ENCODE measurements around the gene MAN1B1. TPM values are rescaled to one million over a fixed set of nuclear protein-coding genes. Genes with fewer than 3 reads are reported as not detected.

MAN1B1 gene
- total and polyA plus RNA-seq, 2 donors (not counting 3 experiments of a cell fraction or from before 2014, with no cell fraction given): 75.3 to 83.3 TPM

DNA sequence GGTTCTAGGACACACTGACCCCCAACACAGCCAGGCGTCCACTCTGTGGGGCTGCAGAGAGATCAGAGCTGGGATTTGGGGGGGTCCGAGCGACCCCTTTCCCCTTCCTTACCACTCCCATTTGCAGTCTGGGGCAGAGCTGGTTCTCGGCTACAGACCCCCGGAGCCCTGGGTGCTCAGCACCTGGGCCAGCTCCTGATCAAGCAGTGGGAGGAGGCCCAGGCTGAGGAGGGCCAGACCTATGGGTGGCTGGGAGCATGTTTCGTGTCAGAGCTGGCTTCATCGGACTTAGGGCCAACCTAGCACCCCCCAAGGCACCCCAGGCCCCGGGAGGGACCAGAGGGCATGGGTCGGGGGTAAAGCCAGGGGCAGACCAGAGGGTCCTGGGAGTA lies 59.7 kb downstream of the MAN1B1 start:
- Histone ChIP-seq H3K36me3 (ENCODE audit: control insufficient read depth in 2 of 2, extremely low read depth in 1 of 2, insufficient read depth in 2 of 2, low read length in 2 of 2) (no peaks in the 10 kb centered on the region), H3K27me3 (ENCODE audit: control insufficient read depth in 2 of 2, insufficient read depth in 2 of 2, low read length in 2 of 2) (no peaks in the 10 kb centered on the region), H3K9me3 (replicated peaks; ENCODE audit: control insufficient read depth, insufficient read depth, low read length) (no peaks in the 10 kb centered on the region), H3K4me3 (replicated peaks in 1 of 3; ENCODE audit: insufficient read depth in 1 of 3, low read depth in 1 of 3, low read length in 3 of 3) (no peak overlapping the region), H3K9me1 (replicated peaks; ENCODE audit: control insufficient read depth, extremely low read depth, insufficient read depth, low read length) (no peaks in the 10 kb centered on the region), H3K79me2 (ENCODE audit: control insufficient read depth, insufficient read depth, low read length) (no peaks in the 10 kb centered on the region), H3K27ac (ENCODE audit: insufficient read depth, low read depth, low read length) (no peak overlapping the region), H3K4me2 (ENCODE audit: insufficient read depth, low read length) (no peak overlapping the region), H3K4me1 (ENCODE audit: control insufficient read depth, extremely low read depth, insufficient read depth, low read length) (no peaks in the 10 kb centered on the region), H2AFZ (ENCODE audit: low read depth, low read length) (no peak overlapping the region), H4K20me1 (replicated peaks; ENCODE audit: control insufficient read depth, extremely low read depth, insufficient read depth, low read length) (no peaks in the 10 kb centered on the region), H3K9ac (replicated peaks; ENCODE audit: extremely low read depth, insufficient read depth, low read length) (no peak overlapping the region)
- FAIRE-seq (no peak), DNase-seq (ENCODE audit: low read depth, low spot score) (no peak)
- no TSS peak for BruUV-seq (replicated peaks)
- ChIA-PET CTCF (no interaction called here), POLR2A (interaction anchor here (0.8 kb wide), 1 partner anchor 94 kb away, joined by 3 read pairs; the partner anchor contains the start of gene TUBB4B)
- dilution Hi-C loops (cut with MboI; ENCODE audit: extremely low pct_ligation_motif_present, low sequenced_read_pairs): no loop called here
- TF ChIP-seq MYC (IDR thresholded peaks at IDR 0.05; ENCODE audit: low read depth, low read length): no peak
- no peak for TF ChIP-seq POLR2AphosphoS5 (IDR thresholded peaks at IDR 0.05; ENCODE audit: insufficient read depth, low read depth, low read length)
- TF ChIP-seq, protein P1, sequence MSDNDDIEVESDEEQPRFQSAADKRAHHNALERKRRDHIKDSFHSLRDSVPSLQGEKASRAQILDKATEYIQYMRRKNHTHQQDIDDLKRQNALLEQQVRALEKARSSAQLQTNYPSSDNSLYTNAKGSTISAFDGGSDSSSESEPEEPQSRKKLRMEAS (IDR thresholded peaks at IDR 0.05; ENCODE audit: insufficient read depth, insufficient read length): no peak
- TF ChIP-seq POLR2A (IDR thresholded peaks at IDR 0.05; ENCODE audit: low read depth, low read length): no peak
- TF ChIP-seq, protein P2, sequence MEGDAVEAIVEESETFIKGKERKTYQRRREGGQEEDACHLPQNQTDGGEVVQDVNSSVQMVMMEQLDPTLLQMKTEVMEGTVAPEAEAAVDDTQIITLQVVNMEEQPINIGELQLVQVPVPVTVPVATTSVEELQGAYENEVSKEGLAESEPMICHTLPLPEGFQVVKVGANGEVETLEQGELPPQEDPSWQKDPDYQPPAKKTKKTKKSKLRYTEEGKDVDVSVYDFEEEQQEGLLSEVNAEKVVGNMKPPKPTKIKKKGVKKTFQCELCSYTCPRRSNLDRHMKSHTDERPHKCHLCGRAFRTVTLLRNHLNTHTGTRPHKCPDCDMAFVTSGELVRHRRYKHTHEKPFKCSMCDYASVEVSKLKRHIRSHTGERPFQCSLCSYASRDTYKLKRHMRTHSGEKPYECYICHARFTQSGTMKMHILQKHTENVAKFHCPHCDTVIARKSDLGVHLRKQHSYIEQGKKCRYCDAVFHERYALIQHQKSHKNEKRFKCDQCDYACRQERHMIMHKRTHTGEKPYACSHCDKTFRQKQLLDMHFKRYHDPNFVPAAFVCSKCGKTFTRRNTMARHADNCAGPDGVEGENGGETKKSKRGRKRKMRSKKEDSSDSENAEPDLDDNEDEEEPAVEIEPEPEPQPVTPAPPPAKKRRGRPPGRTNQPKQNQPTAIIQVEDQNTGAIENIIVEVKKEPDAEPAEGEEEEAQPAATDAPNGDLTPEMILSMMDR (IDR thresholded peaks at IDR 0.05; ENCODE audit: extremely low read depth in 1 of 2, insufficient read depth in 1 of 2, low read depth in 1 of 2, low read length in 2 of 2): no peak
- TF ChIP-seq EZH2 (IDR thresholded peaks at IDR 0.05; ENCODE audit: borderline replicate concordance, low read depth, low read length, severe bottlenecking): no peak
- TF ChIP-seq JUN (IDR thresholded peaks at IDR 0.05; ENCODE audit: borderline replicate concordance, insufficient read depth, insufficient read length, low read depth): no peak
- no peak for TF ChIP-seq GATA2 (IDR thresholded peaks at IDR 0.05; ENCODE audit: insufficient read depth, insufficient read length, low read depth, low read length)
- no peak for TF ChIP-seq FOS (IDR thresholded peaks at IDR 0.05; ENCODE audit: borderline replicate concordance, insufficient read depth, low read length)
- intact Hi-C loops (cut with micrococcal nuclease): no loop called here

Data from endothelial cell of umbilical vein (primary cell).